Tongue (tissue), 2 donors: Measurements from ENCODE around the gene LY6G6D. TPM values are rescaled to one million over a fixed set of nuclear protein-coding genes. Genes with fewer than 3 reads are reported as not detected.

Source experiments
- DNase-seq: peaks from one replicate; pipeline ENCODE4 v3.0.0-alpha.2; 2015
- total RNA-seq: library from RNA; depleted of rRNA; stranded (reverse); fragments of >200 nt; gene quantifications from one replicate; pipeline ENCODE4 v1.2.3, GENCODE V29; 2014

The LY6G6D gene
- total RNA-seq, 1 donor from 2014 or later = not detected

GRCh38 chr6:31720196-31720770 is 5.1 kb downstream of the LY6G6D start:
- no peak for DNase-seq

- DNase-seq = no peak
These were observed 6.3 kb downstream of the LY6G6D start, which contains the start of gene LY6G6C for GRCh38 chr6:31721351-31722020. Gene LY6G6C, minus strand, starts transcription at chr6:31721746. Its CDS starts 67 bp downstream, at chr6:31721679.

GRCh38 chr6:31722173-31722572 is 7.0 kb downstream of the LY6G6D start:
- DNase-seq = no peak

GRCh38 chr6:31723245-31723979 is 8.3 kb downstream of the LY6G6D start, which contains the start of gene MPIG6B:
Gene MPIG6B, plus strand, starts transcription at chr6:31723373. Its CDS starts 11 bp downstream, at chr6:31723384.
- no peak for DNase-seq

GRCh38 chr6:31723980-31724691 is 9.0 kb downstream of the LY6G6D start:
- no peak for DNase-seq

- DNase-seq = no peak
These were observed 10.6 kb downstream of the LY6G6D start for GRCh38 chr6:31725502-31726350.

GRCh38 chr6:31727034-31727716 is 12.0 kb downstream of the LY6G6D start:
- DNase-seq = no peak

GRCh38 chr6:31727717-31728671 is 12.8 kb downstream of the LY6G6D start:
- no peak for DNase-seq

- DNase-seq = no peak
These were observed 13.8 kb downstream of the LY6G6D start, which contains the start of gene DDAH2 for GRCh38 chr6:31728767-31729514. Gene DDAH2, minus strand, starts transcription at chr6:31729299. Its CDS starts 138 bp downstream, at chr6:31729161.

- DNase-seq = peak; percentile 97
These were observed 14.4 kb downstream of the LY6G6D start for GRCh38 chr6:31729515-31729978.

- DNase-seq = peak; percentile 98
These were observed 15.0 kb downstream of the LY6G6D start for GRCh38 chr6:31729979-31730630.

GRCh38 chr6:31730631-31731086 is 15.5 kb downstream of the LY6G6D start:
- no peak for DNase-seq

- DNase-seq = no peak
These were observed 16.9 kb downstream of the LY6G6D start for GRCh38 chr6:31732029-31732428.

- DNase-seq = no peak
These were observed 18.6 kb downstream of the LY6G6D start for GRCh38 chr6:31733734-31734133.

GRCh38 chr6:31734247-31734820 is 19.2 kb downstream of the LY6G6D start:
- DNase-seq = no peak

- peak; percentile 69 for DNase-seq
These were observed 19.8 kb downstream of the LY6G6D start for GRCh38 chr6:31734821-31735406.
